HUES6 (cell line): ENCODE results near the gene SMTNL1.

ENCODE experiments used
- H3K27ac ChIP-seq: 2 replicates; pipeline ENCODE4 v1.7.0; 2013; ENCODE audit warnings: low read depth, mild to moderate bottlenecking, low read length, inconsistent platforms
- H3K27me3 ChIP-seq: 2 replicates; pipeline ENCODE4 v1.6.1; 2013; ENCODE audit warnings: low read length; ENCODE audit not compliant: control insufficient read depth, insufficient read depth
- H3K36me3 ChIP-seq: 2 replicates; pipeline ENCODE4 v1.6.1; 2013; ENCODE audit warnings: low read length; ENCODE audit not compliant: control insufficient read depth, insufficient read depth
- H3K4me1 ChIP-seq: 2 replicates; pipeline ENCODE4 v1.6.1; 2013; ENCODE audit warnings: low read length; ENCODE audit not compliant: control insufficient read depth, insufficient read depth
- H3K4me3 ChIP-seq: 2 replicates; pipeline ENCODE4 v1.5.1; 2013; ENCODE audit warnings: low read depth, low read length
- H3K9ac ChIP-seq: one replicate; pipeline ENCODE4 v1.6.1; 2013; ENCODE audit warnings: mild to moderate bottlenecking, low read length
- H3K9me3 ChIP-seq: 2 replicates; pipeline ENCODE4 v1.6.1; 2013; ENCODE audit warnings: low read depth, low read length; ENCODE audit not compliant: control insufficient read depth, insufficient read depth

SMTNL1 gene

GRCh38 chr11:57499413-57499982, 37.9 kb upstream of the SMTNL1 start:
- peak overlapping the region; percentile 42 for H3K9ac ChIP-seq
- no peaks in the 10 kb centered on the region for H3K9me3 ChIP-seq
- no peak overlapping the region for H3K27ac ChIP-seq
- peaks cover 6% of the 10 kb centered on the region; the same call in 1 of the 2 replicates for H3K36me3 ChIP-seq
- peak overlapping the region; percentile 55 for H3K4me3 ChIP-seq
- H3K27me3 ChIP-seq = no peaks in the 10 kb centered on the region
- H3K4me1 ChIP-seq = peaks cover 22% of the 10 kb centered on the region

- Histone ChIP-seq H3K27ac (no peak overlapping the region), H3K4me3 (peak overlapping the region; percentile 34), H3K9ac (peak overlapping the region; percentile 5), H3K27me3 (no peaks in the 10 kb centered on the region), H3K9me3 (no peaks in the 10 kb centered on the region), H3K4me1 (peaks cover 22% of the 10 kb centered on the region), H3K36me3 (peaks cover 6% of the 10 kb centered on the region; the same call in 1 of the 2 replicates)
Observed at GRCh38 chr11:57499983-57500461, 37.4 kb upstream of the SMTNL1 start.

- Histone ChIP-seq H3K27me3 (no peaks in the 10 kb centered on the region), H3K9me3 (no peaks in the 10 kb centered on the region), H3K4me1 (peaks cover 22% of the 10 kb centered on the region), H3K9ac (no peak overlapping the region), H3K36me3 (peaks cover 5% of the 10 kb centered on the region; the same call in 1 of the 2 replicates), H3K27ac (no peak overlapping the region), H3K4me3 (no peak overlapping the region)
Observed at GRCh38 chr11:57500515-57500914, 36.9 kb upstream of the SMTNL1 start.

GRCh38 chr11:57500926-57501325, 36.5 kb upstream of the SMTNL1 start:
- Histone ChIP-seq H3K9me3 (no peaks in the 10 kb centered on the region), H3K4me1 (peaks cover 22% of the 10 kb centered on the region), H3K9ac (no peak overlapping the region), H3K36me3 (peaks cover under 1% of the 10 kb centered on the region; the same call in 1 of the 2 replicates), H3K4me3 (no peak overlapping the region), H3K27ac (no peak overlapping the region), H3K27me3 (no peaks in the 10 kb centered on the region)

GRCh38 chr11:57501953-57502352, 35.4 kb upstream of the SMTNL1 start:
- Histone ChIP-seq H3K27ac (no peak overlapping the region), H3K9ac (no peak overlapping the region), H3K27me3 (no peaks in the 10 kb centered on the region), H3K9me3 (no peaks in the 10 kb centered on the region), H3K4me3 (no peak overlapping the region), H3K36me3 (no peaks in the 10 kb centered on the region; the same call in 1 of the 2 replicates), H3K4me1 (peaks cover 22% of the 10 kb centered on the region)

- no peak overlapping the region for H3K27ac ChIP-seq
- no peaks in the 10 kb centered on the region for H3K9me3 ChIP-seq
- H3K4me1 ChIP-seq = peaks cover 22% of the 10 kb centered on the region
- H3K36me3 ChIP-seq = no peaks in the 10 kb centered on the region; the same call in 1 of the 2 replicates
- no peaks in the 10 kb centered on the region for H3K27me3 ChIP-seq
- H3K4me3 ChIP-seq = no peak overlapping the region
- no peak overlapping the region for H3K9ac ChIP-seq
Observed at GRCh38 chr11:57502376-57502775, 35.0 kb upstream of the SMTNL1 start.

- Histone ChIP-seq H3K27me3 (no peaks in the 10 kb centered on the region), H3K4me3 (no peak overlapping the region), H3K36me3 (no peaks in the 10 kb centered on the region; the same call in 1 of the 2 replicates), H3K27ac (no peak overlapping the region), H3K9ac (no peak overlapping the region), H3K9me3 (no peaks in the 10 kb centered on the region), H3K4me1 (peaks cover 22% of the 10 kb centered on the region)
Observed at GRCh38 chr11:57502870-57503269, 34.5 kb upstream of the SMTNL1 start.

GRCh38 chr11:57504511-57504910, 32.9 kb upstream of the SMTNL1 start:
- H3K9me3 ChIP-seq = no peaks in the 10 kb centered on the region
- no peak overlapping the region for H3K9ac ChIP-seq
- H3K4me3 ChIP-seq = no peak overlapping the region
- H3K36me3 ChIP-seq = no peaks in the 10 kb centered on the region; the same call in 1 of the 2 replicates
- H3K27ac ChIP-seq = no peak overlapping the region
- H3K4me1 ChIP-seq = peaks cover 18% of the 10 kb centered on the region
- H3K27me3 ChIP-seq = no peaks in the 10 kb centered on the region

GRCh38 chr11:57506522-57506921, 30.9 kb upstream of the SMTNL1 start:
- H3K9me3 ChIP-seq = no peaks in the 10 kb centered on the region
- H3K4me1 ChIP-seq = 0 out of 2 replicates have a peak, but pooled peaks cover 3% of the 10 kb centered on the region
- H3K4me3 ChIP-seq = no peak overlapping the region
- no peaks in the 10 kb centered on the region for H3K27me3 ChIP-seq
- H3K27ac ChIP-seq = no peak overlapping the region
- no peak overlapping the region for H3K9ac ChIP-seq
- no peaks in the 10 kb centered on the region; the same call in 1 of the 2 replicates for H3K36me3 ChIP-seq

- Histone ChIP-seq H3K9ac (no peak overlapping the region), H3K36me3 (no peaks in the 10 kb centered on the region; the same call in 1 of the 2 replicates), H3K9me3 (no peaks in the 10 kb centered on the region), H3K4me1 (peaks cover 10% of the 10 kb centered on the region; the same call in 1 of the 2 replicates), H3K4me3 (no peak overlapping the region), H3K27ac (no peak overlapping the region), H3K27me3 (peaks cover 2% of the 10 kb centered on the region; the same call in 1 of the 2 replicates)
Observed at GRCh38 chr11:57508341-57509170, 28.8 kb upstream of the SMTNL1 start.
